Measurements from ENCODE around the gene PSTPIP2.
"Not testable (repeated sequence)": the region's sequence is repeated elsewhere in the genome, so short reads cannot be mapped to it uniquely, and the experiment has no call there.

The PSTPIP2 gene

DNA sequence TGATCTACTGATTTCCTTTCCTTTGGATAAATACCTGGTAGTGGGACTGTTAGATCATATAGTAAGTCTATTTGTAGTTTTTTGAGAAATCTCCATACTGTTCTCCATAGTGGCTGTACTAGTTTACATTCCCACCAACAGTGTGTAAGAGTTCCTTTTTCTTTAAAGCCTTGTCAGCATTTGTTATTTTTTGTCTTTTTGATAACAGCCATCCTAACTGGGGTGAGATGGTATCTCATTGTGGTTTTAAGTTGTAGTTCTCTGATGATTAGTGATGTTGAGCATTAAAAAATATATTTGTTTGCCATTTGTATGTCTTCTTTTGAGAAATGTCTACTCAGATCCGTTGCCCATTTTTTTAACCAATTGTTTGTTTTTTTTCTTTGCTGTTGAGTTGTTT is 71.0 kb downstream of the PSTPIP2 start:
- H3K4me3 ChIP-seq (ENCODE audit: low read length): no peak overlapping the region
- DNase-seq (ENCODE audit: low read depth, low spot score): peak; percentile 14

DNA sequence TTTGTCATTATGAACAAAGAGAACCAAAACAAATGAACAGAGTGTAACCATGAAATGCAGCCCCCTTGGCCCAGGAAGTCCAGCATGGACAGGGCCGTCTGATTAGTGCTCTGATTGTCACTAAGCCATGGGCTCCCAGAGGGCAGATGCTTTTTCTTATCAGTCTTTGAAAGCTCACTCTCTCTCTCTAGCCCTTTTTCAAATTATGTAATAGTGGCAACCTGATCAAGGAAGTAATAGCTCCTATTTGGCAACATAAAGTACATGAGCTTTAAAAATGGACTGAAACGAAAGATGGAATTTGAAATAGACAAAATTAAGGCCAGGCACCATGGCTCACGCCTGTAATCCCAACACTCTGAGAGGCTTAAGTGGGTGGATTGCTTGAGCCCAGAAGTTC is 72.5 kb downstream of the PSTPIP2 start:
- no peak for DNase-seq (ENCODE audit: low read depth, low spot score)
- no peak overlapping the region for H3K4me3 ChIP-seq (ENCODE audit: low read length)

DNA sequence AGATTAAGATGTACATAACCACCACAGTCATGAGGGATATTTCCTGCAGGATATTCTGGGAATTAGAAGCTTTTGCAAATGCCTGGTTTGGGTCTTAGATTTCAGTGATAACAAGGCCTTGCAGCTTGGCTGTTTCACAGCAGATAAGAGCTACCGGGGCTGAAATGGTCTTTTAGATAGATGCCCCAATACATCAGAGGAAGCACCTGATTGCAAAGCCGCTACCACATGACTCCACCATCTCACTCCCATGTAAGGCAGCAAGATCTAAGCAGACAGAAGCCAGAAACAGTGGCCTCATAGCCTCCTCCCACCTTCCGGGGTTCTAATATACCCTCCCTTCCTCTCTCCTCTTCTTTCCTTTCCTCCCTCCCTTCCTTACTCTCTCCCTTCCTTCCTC is 73.8 kb downstream of the PSTPIP2 start:
- peak; percentile 83 for DNase-seq (ENCODE audit: low read depth, low spot score)
- H3K4me3 ChIP-seq (ENCODE audit: low read length): no peak overlapping the region

DNA sequence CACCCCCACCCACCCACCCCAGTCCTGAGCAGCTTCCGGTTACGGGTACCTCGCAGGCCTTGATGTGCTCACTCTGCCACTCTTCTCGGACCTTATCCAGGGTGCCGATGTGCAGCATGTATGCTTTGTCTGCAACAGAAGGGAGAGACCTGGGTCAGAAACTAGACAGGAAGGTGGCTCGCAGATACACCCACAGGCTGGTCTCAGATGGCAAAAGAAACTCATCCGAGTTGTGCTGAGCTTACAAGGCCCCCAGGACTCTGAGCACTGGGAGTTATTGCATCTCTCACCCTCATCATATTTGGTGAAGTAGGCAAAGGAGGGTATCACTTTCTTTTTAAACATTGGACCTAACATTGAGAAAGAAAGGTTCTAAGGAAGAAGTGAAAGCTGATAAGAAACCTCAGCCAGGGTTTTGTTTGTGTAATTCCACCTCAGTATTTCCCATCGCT is 74.3 kb downstream of the PSTPIP2 start:
- peak overlapping the region; percentile 21 for H3K4me3 ChIP-seq (ENCODE audit: low read length)
- peak; percentile 18 for DNase-seq (ENCODE audit: low read depth, low spot score)

DNA sequence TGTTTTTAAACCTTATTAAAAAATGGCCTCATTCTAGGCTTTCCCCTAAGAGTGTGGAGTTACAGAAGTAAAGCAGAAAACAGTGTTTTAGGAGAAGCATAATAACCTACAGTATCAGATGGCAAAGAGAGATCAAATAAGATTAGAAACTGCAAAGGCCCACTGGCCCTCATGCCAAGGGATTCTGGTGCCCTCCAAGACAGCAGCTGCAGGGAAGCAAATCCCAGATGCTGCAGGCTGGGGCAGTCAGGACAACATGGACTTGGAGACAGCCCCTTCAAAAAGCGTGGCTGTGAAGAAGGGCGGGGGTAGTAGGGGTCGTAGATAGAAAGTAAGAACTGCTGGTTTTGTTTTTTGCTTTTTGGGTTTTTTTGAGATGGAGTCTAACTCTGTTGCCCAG is 76.6 kb downstream of the PSTPIP2 start:
- no peak for DNase-seq (ENCODE audit: low read depth, low spot score)
- H3K4me3 ChIP-seq (ENCODE audit: low read length): no peak overlapping the region

- DNase-seq (ENCODE audit: low read depth, low spot score): no peak
- no peak overlapping the region for H3K4me3 ChIP-seq (ENCODE audit: low read length)
Measured at GRCh38 chr18:45993438-45993837, 78.6 kb downstream of the PSTPIP2 start.

GRCh38 chr18:45992527-45992926 is 79.5 kb downstream of the PSTPIP2 start:
- not testable (repeated sequence) for DNase-seq (ENCODE audit: low read depth, low spot score); H3K4me3 ChIP-seq (ENCODE audit: low read length)

GRCh38 chr18:45991788-45992187 is 80.3 kb downstream of the PSTPIP2 start:
- DNase-seq (ENCODE audit: low read depth, low spot score): no peak

GRCh38 chr18:45984546-45985235 is 87.4 kb downstream of the PSTPIP2 start:
- DNase-seq (ENCODE audit: low read depth, low spot score): no peak
- H3K4me3 ChIP-seq (ENCODE audit: low read length): no peak overlapping the region

More at GRCh38 chr18:45991788-45992187, 80.3 kb downstream of the PSTPIP2 start:
- H3K4me3 ChIP-seq (ENCODE audit: low read length): no peak overlapping the region

GRCh38 chr18:45981821-45982220 is 90.2 kb downstream of the PSTPIP2 start:
- DNase-seq (ENCODE audit: low read depth, low spot score): no peak
- no peak overlapping the region for H3K4me3 ChIP-seq (ENCODE audit: low read length)

DNA sequence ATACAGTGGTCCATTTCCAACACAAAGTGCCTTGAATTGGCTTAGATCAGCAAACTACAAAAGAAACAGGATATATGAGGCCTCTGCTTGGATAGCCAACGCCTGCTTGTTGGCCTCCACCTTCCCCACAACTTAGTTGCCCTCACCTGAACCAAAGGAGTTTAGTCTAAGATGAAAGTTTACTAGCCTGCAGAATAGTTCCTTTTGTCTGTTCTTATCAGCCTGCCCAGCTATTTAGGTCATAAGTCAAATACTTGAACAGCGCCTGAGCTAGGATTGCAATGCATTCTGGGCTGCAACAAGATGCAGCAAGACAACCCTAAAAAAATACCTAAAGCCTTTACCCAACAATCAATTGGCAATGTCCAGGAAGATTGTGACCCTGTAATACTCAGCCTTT is 91.8 kb downstream of the PSTPIP2 start:
- DNase-seq (ENCODE audit: low read depth, low spot score): no peak
- no peak overlapping the region for H3K4me3 ChIP-seq (ENCODE audit: low read length)

DNA sequence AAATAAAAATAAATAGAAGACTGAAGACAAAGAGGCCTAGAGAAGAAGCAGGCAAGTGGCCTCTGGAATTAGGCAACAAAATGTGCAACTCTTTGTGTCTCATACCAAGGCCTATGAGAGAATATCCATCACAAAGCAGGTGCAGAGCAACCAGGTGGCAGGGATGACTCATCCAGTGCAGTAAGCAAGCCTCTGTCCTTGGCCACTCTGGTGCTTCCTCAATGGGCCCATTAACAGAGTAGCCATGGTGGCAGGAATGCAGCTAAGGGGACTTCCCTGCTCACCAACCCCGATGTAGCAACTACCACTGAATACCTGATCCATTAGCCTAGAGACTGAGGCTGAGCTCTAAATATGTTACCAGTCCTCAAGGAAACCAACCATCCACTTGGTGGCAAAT is 94.0 kb downstream of the PSTPIP2 start:
- DNase-seq (ENCODE audit: low read depth, low spot score): no peak
- H3K4me3 ChIP-seq (ENCODE audit: low read length): no peak overlapping the region

DNA sequence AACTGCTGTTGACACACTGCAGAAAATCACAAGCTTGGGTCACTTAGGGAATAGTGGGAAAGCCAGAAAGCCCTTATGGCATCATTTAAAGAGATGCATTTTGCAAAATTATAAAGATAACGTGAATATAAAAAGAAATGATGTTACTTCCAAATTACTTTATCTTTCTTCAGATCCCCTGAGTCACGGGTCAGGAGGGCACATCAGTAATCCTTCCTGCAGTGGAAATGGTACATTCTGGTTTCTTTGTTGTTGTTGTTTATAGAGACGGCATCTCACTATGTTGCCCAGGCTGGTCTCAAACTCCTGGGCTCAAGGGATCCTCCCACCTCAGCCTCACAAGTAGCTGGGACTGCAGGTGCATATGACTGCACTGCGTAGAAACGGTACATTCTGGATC is 95.1 kb downstream of the PSTPIP2 start:
- H3K4me3 ChIP-seq (ENCODE audit: low read length): no peak overlapping the region
- DNase-seq (ENCODE audit: low read depth, low spot score): no peak

- DNase-seq (ENCODE audit: low read depth, low spot score): no peak
- H3K4me3 ChIP-seq (ENCODE audit: low read length): no peak overlapping the region
Measured at GRCh38 chr18:45976566-45976965, 95.5 kb downstream of the PSTPIP2 start.

GRCh38 chr18:45974088-45974536 is 97.9 kb downstream of the PSTPIP2 start:
- H3K4me3 ChIP-seq (ENCODE audit: low read length): no peak overlapping the region
- peak; percentile 73 for DNase-seq (ENCODE audit: low read depth, low spot score)

DNA sequence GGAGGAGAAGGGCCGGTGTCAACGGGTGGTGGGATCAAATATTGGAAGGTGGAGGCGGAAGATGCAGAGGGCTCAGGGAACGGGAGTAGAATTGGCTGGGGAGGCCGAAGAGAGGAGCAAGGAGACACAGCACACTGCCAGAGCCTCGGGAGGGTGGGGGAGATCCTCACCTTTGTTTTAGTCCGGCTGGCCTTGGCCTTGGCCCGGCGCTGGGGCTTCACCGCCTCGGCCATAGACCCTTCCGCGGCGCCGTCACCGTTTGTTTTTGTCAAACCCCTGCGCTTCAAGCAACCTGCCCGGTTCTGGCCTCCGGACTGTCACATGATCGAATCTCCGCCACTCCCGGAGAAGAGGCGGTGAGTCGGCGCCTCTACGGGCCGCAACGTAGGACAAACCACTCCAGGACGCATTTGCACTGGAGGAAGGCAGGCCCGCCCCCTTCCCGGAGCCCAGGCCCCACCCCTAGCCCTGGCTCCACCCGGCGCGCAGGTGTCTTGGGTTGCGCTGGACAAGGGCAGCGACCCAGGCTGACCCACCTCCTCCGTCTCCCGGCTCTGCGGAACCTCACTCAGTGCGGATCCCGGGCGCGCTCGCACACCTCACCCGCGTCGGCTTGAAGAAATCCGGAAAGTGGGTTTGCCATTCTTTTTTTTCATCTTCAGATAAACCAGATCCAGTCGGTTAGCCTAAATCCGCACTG is 104.9 kb downstream of the PSTPIP2 start, which contains the start of gene EPG5:
Gene EPG5 (minus strand): TSS at position 323 of the 700 bp plus-strand sequence. CDS start 90 bp downstream, at position 233.
- DNase-seq (ENCODE audit: low read depth, low spot score): peak; percentile 88
- H3K4me3 ChIP-seq (ENCODE audit: low read length): peak within 1 kb of the TSS; percentile 95

GRCh38 chr18:45964913-45965312 is 107.1 kb downstream of the PSTPIP2 start:
- DNase-seq (ENCODE audit: low read depth, low spot score): not testable (repeated sequence)

GRCh38 chr18:45962866-45963265 is 109.2 kb downstream of the PSTPIP2 start:
- DNase-seq (ENCODE audit: low read depth, low spot score): no peak
- no peak overlapping the region for H3K4me3 ChIP-seq (ENCODE audit: low read length)

More at GRCh38 chr18:45964913-45965312, 107.1 kb downstream of the PSTPIP2 start:
- H3K4me3 ChIP-seq (ENCODE audit: low read length): not testable (repeated sequence)

DNA sequence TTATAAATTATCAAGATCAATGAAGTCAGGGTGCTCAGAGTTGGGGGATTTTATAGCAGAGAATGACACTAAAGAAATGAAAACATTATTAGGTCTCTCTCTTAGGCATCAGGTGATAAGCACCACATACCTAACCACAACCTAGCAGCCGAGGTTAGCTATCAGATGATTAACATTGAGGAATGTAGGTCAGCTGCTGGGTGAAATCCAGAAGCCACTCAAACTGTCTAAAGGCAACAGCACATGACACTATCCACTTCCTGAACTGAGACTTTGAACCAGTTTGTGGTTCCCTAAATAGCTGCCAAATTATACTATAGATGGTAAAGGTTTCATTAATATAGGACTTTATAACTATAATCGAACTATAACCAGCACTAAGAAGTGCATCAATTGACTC is 109.6 kb downstream of the PSTPIP2 start:
- DNase-seq (ENCODE audit: low read depth, low spot score): peak; percentile 76
- no peak overlapping the region for H3K4me3 ChIP-seq (ENCODE audit: low read length)

- DNase-seq (ENCODE audit: low read depth, low spot score); H3K4me3 ChIP-seq (ENCODE audit: low read length): not testable (repeated sequence)
Measured at GRCh38 chr18:45959484-45959883, 112.6 kb downstream of the PSTPIP2 start.
